ENCODE measurements around the gene ATOSB. TPM values are rescaled to one million over a fixed set of nuclear protein-coding genes. Genes with fewer than 3 reads are reported as not detected.

ATOSB gene
- total and polyA plus RNA-seq, 9 of the 15 experiments (the other 6 are each of a cell fraction or from before 2014, with no cell fraction given): 0.45 to 8.0 (median 4.2) TPM

GRCh38 chr9:35108946-35109575 is 6.6 kb downstream of the ATOSB start (continued):
- TF ChIP-seq CLOCK (CRISPR knock-in tag; IDR thresholded peaks at IDR 0.05; ENCODE audit: borderline replicate concordance) (no peak), ADNP (tag; IDR thresholded peaks at IDR 0.05) (no peak), ZBTB33 (CRISPR knock-in tag; IDR thresholded peaks at IDR 0.05) (no peak), BCL6 (CRISPR knock-in tag; IDR thresholded peaks at IDR 0.05) (no peak), GMEB1 (CRISPR knock-in tag; IDR thresholded peaks at IDR 0.05) (no peak), ZNF778 (CRISPR knock-in tag; IDR thresholded peaks at IDR 0.05) (no peak), ZNF253 (CRISPR knock-in tag; conservative IDR thresholded peaks at IDR 0.05) (no peak), USF2 (CRISPR knock-in tag; IDR thresholded peaks at IDR 0.05) (no peak), MAFK (IDR thresholded peaks at IDR 0.05; ENCODE audit: low read length) (no peak), HSF4 (CRISPR knock-in tag; IDR thresholded peaks at IDR 0.05; ENCODE audit: borderline replicate concordance) (no peak), ZNF644 (tag; IDR thresholded peaks at IDR 0.05; ENCODE audit: low read depth) (no peak), RNF219 (CRISPR knock-in tag; IDR thresholded peaks at IDR 0.05) (no peak), ZNF165 (CRISPR knock-in tag; IDR thresholded peaks at IDR 0.05; ENCODE audit: borderline replicate concordance) (no peak), RFX1 (IDR thresholded peaks at IDR 0.05) (no peak), TFAP4 (CRISPR knock-in tag; IDR thresholded peaks at IDR 0.05; ENCODE audit: borderline replicate concordance) (peak; percentile 100)
